SIG-M5 treated with dmso at 0.1 percent for 504 hours (cell line): ENCODE results near the gene NYAP1.
A peak's percentile ranks its signal among the peaks of the same experiment; 100 is the strongest.
"Not testable (repeated sequence)": the region's sequence is repeated elsewhere in the genome, so short reads cannot be mapped to it uniquely, and the experiment has no call there.

ENCODE experiments used
- DNase-seq: peaks from one replicate; lab custom pipeline; 2025; ENCODE audit not compliant: unreplicated experiment; lab: John Stamatoyannopoulos, UW

The NYAP1 gene

DNA sequence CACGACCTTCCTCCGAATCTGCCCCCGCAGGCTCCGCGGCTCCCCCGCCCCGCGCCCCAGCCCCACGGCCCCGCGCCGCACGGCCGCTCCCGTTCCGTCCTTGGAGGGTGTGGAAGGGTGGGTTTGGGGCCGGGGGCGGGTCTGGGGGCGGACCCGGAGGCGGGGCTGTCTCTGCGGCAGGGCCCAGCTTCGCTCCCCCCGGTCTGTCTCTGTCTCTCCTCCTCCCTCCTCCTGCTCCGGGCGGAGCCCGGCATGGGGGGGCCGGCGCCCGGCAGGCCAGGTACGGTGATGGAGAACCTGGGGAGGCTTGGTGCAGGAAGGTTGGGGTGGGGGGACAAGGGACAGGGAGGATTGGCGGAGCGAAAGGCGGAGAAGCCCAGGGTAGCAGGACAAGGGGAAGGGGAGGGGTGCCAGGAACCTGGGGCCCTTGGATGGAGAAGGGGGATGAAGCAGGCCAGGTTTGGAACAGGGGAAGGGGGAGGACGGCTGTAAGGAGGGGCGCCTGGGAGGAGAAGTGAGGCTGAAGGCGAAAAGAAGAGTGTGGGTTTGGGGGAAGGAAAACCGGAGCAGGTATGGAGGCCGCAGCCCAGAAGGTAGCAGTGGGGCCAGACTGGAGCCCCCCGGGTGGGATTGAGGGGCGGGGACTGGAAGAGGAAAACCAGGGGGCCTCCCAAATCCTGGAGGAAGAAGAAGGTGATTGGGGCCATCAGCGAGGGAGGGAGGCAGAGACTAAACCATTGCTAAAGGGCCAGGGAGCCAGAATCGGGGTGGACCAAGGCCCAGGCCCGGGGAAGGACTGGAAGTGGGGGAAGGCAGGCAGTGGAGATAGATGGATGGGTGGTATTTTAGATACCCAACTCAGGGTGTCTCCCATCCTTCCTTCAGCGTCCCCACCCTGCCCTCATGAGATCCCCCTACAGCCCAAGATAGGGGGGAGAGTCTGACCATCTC is at the start of gene NYAP1:
Gene NYAP1, plus strand, starts transcription at position 206 of the 951 bp plus-strand sequence. CDS start 1,385 bp downstream, outside the sequence.
- DNase-seq, result no peak

- no peak for DNase-seq
Measured at GRCh38 chr7:100434297-100435144, 49.2 kb upstream of the NYAP1 start.

DNA sequence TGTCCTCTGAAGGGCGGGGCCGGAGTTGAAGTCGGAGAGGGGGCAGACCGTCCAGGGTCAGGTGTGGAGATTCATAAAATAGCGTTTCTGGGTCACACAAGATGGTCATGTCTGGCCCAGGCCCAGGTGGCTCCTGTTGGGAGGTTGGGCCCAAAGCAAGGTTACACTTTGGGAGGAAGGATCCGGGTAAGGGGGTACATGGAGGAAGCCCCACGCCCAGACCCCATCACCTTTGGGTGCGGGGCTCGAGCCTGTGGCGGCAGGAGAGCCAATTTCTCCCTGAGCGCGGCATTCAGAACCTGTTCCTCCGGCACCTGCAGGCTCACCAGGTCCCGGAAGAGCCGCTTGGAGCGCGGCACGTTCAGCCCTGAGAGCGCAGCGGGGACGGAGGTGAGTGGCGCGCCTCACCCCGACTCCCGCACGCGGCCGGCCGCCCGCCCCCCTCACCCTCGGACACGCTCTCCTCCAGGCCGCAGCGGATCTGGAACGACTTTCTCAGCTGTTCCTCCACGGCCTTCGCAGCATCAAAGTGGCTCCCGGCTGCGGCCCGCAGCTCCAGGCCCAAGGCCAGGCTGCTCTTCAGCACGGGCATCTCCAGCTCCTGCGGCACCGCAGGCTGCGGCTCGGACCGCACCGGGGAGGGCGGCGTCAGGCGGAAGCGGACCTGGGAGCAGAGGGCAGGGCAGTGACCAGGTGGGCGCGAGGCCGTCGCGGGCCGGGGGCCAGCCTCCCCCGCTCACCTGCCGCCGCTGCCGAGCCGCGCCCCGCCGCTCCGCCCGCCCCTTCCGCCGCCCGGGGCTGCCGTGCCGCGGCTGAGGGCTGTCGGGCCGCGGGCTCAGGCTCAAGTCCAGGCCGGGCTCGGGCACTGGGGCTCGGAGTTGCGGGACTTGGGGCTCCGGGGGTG is 48.1 kb upstream of the NYAP1 start:
- peak; percentile 50 for DNase-seq

- DNase-seq, result no peak
Measured at GRCh38 chr7:100437150-100438100, 46.3 kb upstream of the NYAP1 start.

GRCh38 chr7:100438172-100438571 is 45.6 kb upstream of the NYAP1 start:
- no peak for DNase-seq

DNA sequence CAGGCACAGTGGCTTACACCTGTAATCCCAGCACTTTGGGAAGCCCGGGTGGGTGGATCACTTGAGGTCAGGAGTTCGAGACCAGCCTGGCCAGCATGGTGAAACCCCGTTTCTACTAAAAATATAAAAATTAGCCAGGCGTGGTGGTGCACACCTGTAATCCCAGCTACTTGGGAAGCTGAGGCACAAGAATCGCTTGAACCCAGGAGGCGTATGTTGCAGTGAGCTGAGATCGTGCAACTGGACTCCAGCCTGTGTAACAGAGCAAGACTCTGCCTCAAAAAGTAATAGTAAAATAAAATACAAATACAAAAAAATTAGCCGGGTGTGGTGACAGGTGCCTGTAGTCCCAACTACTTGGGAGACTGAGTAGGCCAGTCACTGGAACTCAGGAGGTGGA is 45.0 kb upstream of the NYAP1 start:
- DNase-seq, result not testable (repeated sequence)

GRCh38 chr7:100439244-100439643 is 44.5 kb upstream of the NYAP1 start:
- not testable (repeated sequence) for DNase-seq

DNA sequence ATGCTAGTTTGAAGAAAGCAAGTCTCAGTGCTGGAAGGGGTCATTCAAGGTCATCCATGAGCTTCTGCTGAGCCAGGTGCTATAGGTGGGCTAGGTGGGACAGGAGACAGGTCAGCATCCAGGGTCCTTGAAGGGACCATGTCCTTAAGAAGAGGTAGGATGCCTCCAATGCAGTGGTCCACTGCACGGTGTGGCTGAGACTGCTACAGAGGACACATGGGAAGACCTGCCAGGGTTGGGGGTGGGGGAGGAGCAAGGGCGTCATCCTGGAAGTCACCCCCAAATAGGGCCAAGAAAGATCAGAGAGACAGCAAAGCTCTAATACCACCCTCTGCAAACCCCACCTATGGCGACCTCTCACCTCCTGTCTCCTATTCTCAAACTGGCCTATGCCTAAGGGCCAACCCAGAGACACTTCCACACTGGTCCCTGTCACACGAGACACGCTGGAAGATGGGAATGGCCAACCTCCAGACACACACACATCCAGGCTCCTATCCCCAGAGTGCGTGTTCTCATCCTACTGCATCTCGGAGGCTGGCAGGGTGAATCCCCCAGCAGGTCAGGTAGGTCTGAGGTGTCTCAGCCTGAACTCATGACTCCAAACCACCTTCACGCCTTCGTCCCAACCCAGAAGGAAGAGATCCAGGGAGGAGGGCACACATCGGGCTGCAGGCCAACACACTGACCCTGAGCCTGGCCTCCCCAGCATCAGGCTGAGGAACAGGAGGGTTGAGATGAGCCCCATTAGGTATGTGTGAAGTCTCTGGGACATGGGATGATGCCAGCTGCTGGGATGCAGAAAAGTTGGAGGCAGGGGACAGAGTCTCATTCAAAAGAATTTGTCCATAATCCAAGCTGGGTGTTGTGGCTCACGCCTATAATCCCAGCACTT is 41.8 kb upstream of the NYAP1 start:
- DNase-seq, result no peak

GRCh38 chr7:100443096-100443840 is 40.5 kb upstream of the NYAP1 start:
- DNase-seq, result no peak

DNA sequence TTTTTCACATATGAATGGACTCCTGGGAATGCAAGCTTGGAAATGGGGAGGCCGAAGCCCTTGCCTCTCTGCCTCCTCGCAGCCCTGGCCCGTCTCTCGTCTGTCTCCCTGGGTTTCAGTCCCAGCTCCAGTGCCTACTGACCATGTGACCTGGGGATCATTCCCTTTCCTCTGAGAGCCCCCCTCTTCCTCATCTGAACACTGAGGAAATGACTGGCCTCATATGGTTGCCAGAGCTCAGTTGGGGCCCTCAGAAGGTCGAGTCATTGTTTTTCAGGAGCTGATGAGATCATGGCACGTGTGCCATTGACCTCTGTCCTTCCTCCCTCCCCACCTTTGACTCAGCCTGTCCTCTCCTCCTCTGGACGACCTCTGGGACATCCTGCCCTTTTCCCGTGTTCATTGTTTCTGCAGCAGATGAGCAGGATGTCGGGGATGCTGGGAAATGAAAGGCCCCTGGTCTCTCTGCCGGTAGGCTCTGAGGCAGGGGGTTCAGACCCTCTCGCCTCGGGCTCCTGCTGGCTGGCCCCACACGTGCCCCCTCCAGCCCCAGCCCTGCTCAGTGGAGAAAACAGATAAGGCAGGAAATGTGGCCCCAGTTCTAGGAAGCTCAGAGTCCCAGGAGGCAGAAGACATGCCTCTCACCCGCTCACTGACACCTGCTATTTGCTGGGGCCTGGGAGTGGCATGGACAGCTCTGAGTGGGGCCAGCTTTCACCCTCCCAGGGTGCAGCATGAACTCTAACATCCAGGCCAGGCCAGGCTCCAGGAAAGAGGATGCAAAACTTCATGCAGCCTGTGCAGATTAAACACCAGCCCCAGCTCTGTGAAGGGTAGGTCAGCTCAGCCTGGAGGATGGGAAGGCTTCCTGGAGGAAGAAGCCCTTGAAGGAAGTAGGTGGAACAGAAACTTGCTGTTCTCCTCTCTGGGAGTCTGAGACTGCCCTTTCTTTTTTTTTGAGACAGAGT is 39.1 kb upstream of the NYAP1 start:
- no peak for DNase-seq

DNA sequence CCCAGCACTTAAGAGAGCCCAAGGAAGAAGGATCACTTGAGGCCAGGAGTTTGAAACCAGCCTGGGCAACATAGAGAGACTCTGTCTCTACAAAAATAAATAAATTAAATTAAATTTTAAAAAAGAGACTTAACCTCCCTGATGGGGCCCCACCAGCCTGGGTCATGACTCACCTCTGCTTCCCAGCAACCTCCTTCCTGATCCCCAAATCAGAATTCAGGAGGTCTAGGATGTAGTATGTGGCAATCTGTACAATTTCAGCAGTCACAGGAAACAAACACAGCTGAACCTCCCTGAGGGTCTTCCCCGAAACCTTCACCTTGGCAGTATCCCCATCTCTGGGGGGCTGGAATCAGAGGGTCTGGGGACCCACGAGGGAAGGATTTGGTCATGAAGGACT is 37.7 kb upstream of the NYAP1 start:
- no peak for DNase-seq

DNA sequence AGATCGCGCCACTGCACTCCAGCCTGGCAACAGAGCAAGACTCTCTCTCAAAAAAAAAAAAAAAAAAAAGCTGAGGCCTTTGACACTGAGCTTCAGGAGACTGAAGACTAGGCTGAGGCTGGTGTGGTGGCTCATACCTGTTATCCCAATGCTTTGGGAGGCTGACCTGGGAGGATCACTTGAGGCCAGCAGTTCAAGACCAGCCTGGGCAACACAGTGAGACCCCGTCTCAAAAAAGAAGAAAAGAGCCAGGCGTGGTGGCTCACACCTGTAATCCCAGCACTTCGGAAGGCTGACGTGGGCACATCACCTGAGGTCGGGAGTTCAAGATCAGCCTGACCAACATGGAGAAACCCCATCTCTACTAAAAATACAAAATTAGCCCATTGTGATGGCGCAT is 36.4 kb upstream of the NYAP1 start:
- not testable (repeated sequence) for DNase-seq

- no peak for DNase-seq
Measured at GRCh38 chr7:100449190-100449795, 34.4 kb upstream of the NYAP1 start.

- no peak for DNase-seq
Measured at GRCh38 chr7:100452513-100452912, 31.2 kb upstream of the NYAP1 start.

- not testable (repeated sequence) for DNase-seq
Measured at GRCh38 chr7:100453854-100454253, 29.9 kb upstream of the NYAP1 start.

- DNase-seq, result no peak
Measured at GRCh38 chr7:100455206-100455605, 28.5 kb upstream of the NYAP1 start.
